GM19043 (cell line): ENCODE data around the gene JAKMIP1.

Experiments used
- ATAC-seq: cut with Tn5 transposase; IDR thresholded peaks from one replicate; pipeline ENCODE4 v1.9.1; 2021; ENCODE audit warnings: low read depth; ENCODE audit not compliant: unreplicated experiment

The JAKMIP1 gene

DNA sequence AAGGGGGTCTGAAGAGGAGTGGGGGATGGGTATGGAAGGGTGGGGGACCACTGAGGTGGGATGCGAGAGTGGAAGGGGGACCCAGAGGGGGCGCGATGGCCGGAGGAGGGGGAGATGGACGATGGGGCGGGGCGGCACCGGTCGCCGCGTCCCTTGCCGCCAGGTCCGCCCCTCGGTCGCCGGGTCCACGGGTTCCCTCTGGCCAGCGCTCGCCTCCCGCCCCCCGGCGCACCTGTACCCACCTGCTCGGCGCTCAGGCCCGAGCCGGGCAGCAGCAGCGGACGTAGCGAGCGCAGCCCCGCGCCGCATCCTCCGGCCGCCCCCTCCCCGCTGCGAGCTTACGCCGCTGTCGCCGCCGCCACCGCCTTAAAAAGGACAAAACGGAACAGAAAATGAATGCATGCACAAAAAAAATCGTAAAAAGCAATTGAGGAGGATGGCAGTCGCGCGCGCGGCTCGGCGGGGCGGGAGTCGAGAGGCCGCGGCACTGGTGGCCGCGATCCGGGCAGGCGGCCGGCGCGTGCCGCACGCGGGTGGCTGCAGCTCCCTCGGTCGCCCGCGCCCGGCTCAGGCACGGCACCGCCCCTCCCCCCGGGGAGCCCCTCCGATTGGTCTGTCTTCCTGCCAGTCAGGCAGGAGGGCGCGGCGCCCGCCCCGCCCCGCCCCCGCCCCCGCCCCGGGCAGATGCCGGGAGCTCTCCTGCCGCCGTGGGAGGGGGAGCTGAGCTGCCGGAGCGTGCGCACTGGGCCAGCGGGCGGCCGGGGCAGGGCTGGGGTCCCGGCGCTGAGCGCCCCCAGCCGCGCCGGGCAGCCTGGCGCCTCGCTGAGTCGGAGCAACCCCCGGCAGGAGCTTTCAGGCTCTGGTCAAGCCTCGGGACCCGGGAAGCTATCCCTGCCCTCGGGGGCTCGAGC is at the start of gene JAKMIP1:
Gene JAKMIP1 (minus strand): TSS at position 539 of the 911 bp plus-strand sequence. CDS start 87,699 bp downstream, outside the sequence.
- ATAC-seq, result peak; percentile 75

GRCh38 chr4:6248394-6248793 is 48.0 kb upstream of the JAKMIP1 start:
- ATAC-seq, result no peak

- no peak for ATAC-seq
These were observed 45.9 kb upstream of the JAKMIP1 start for GRCh38 chr4:6246170-6246634.

GRCh38 chr4:6245246-6246169 is 45.2 kb upstream of the JAKMIP1 start:
- ATAC-seq, result no peak

DNA sequence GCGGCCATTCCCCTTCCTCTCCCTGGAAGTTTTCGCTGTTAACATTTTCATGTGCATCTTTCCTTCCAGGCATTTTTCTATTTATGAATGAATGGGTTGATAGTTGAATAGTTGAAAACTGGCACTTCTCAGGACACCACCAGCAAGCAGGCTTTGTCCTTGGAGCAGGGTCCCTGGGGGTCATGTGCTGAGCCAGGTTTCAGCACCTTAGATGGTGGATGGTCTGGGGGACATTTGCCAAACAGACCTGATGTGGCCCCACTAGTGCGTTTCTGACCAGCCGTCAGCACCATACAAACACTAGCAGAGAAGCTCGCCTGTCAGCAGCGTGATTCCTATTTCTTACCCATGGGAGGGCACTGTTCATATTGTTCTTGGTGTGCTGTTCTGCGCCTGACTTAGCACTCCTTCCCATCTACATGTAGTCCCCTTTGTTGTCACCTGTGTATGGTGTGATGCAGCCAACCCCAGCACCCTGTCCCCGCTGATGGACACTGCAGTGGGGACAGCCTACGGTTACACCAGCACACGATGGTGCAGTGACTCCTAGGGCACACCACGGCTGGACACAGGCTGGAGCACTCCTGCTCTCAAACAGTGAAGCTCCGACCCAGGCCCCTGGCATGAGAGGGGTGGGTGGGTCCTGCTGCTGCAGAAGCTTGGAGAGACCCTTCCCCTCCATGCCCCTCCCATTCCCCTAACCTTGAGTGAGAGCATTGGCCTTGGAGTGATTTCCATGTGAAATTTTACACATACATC is 42.1 kb upstream of the JAKMIP1 start:
- no peak for ATAC-seq

DNA sequence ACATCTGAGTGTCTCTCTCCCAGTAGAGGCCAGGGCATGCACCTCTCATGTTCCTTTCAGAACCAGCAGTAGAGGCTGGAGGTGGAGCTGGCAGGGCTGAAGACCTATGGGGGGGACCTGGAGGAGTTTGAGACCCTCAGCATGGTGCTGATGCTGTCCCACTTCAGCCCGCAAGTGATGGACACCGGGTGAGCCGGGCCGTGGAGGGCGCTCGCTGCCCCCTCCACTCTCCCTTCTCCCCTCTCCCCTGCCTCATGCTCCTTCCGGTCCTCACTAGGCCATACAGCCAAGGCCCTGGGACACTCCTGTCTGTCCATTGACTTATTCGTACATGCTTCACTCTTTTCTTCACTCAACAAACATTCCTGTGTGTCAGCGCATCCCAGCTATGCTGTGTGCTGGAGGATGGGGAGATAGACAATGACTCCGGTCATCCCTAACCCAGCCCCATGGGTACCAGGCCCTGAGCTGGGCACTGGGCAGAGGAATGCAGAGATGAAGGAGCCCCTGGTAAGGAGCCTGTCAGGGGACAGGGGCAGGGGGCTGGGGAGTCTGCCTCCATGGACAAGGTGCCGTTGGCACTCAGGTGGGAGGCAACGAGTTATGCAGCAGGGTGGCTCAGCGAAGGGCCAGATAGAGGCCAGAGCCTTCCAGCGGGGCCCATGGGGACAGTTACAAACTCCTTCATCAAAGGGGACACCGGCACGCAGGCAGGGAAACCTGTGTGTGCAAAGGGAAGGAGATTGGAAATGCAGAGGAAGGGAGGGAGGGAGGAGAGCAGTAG is 40.9 kb upstream of the JAKMIP1 start:
- ATAC-seq, result no peak

DNA sequence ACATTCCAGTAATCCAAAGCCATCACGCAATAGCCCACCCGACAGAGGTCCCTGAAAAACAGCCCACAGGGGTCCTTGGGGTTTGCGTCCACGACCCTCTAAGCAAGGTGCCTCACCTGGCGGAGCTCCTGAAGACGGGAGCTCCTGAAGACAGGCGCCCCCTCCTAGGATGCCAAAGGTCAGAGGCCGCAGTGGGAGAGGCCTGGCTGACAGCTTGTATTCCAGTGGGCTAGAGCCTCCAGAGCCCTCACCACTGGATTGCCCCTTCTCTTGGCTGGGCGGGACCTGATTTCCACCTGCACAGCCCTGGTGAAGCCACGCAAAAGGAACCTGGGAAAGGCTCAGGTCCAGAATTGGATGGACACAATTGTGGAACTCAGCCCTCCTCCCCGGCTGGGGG is 39.6 kb upstream of the JAKMIP1 start:
- ATAC-seq, result no peak

- ATAC-seq, result no peak
These were observed 39.1 kb upstream of the JAKMIP1 start for GRCh38 chr4:6239486-6239885.

- ATAC-seq, result no peak
These were observed 36.6 kb upstream of the JAKMIP1 start for GRCh38 chr4:6236816-6237390.

GRCh38 chr4:6235901-6236640 is 35.7 kb upstream of the JAKMIP1 start:
- ATAC-seq, result no peak

DNA sequence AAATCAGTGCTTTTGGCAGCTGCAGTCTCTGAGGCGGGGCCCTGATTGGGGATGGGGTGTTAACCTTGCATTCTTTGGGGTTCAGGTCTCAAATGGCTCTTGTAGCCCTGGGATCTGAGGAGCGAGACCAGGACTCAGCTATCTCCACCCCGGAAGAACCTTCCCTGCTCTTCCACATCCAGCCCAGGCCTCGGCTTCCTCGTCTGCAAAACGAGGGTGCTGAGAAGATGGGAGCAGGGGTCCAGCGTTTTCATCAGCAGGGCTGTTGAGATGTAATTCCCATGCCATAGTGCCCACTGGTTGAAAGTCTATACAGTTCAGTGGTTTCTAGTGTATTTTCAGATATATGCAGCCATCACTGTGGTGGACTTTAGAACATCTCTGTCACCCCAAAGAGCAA is 34.7 kb upstream of the JAKMIP1 start:
- ATAC-seq, result no peak

DNA sequence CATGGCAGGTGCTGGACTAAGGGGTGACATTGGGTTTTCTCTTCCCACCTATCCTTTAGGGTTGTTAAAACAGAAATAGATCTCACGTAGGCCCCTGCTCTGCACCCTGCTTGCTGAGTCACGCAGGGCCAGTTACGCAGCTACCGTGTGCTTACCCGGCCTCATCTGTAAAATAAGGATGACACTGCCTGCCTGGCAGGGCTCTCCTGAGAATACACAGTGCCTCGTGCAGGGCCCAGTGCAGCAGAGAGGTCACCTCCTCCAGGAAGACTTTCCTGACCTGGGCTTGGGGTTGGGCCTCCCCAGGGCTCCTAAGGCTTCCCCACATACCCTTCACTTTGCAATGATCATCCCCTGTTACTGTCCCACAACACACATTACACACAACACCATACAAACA is 33.6 kb upstream of the JAKMIP1 start:
- no peak for ATAC-seq

DNA sequence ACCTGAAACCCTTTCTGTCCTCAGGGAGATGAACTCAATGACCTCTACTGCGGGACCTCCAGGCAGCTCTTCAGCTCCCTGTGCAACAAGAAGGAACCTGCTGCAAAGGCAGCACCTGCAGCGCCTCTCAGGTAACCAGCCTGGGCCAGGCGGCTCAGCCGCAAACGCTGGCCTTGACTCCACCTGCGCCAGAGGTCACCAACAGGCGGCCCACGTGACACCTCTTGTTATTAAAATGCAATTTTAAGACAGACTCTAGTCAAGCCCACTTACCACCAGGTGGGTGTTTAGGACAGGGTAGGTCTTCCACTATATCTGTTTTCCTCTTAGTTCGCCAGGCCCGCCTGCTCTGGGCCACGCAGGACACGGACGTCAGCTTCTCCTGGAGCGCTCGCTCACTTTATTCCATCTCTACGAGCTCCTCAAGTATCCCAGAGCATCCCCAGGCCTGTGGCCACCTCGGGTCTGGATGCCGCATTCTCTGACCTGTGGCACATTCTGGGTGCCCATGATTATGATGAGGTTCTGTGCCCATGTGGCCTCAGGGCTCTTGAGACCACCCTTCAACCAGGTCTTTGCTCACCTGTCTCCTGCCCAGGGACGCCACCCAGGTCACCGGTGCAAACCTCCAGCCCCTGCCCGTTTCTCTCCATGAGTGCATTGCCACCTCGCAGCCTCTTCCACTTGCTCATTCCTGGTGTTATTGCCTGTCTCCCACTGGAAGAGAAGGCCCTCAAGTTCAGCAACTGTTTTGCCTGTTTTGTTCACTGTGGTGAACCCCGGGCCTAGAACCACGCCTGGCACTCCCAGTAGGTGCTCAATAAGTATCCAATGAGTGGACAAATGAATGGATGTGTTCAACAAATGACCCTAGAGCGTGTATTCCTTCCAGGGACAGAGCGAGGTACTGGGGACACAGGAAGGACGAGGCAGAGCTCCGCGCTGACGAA is 32.8 kb upstream of the JAKMIP1 start:
- no peak for ATAC-seq

DNA sequence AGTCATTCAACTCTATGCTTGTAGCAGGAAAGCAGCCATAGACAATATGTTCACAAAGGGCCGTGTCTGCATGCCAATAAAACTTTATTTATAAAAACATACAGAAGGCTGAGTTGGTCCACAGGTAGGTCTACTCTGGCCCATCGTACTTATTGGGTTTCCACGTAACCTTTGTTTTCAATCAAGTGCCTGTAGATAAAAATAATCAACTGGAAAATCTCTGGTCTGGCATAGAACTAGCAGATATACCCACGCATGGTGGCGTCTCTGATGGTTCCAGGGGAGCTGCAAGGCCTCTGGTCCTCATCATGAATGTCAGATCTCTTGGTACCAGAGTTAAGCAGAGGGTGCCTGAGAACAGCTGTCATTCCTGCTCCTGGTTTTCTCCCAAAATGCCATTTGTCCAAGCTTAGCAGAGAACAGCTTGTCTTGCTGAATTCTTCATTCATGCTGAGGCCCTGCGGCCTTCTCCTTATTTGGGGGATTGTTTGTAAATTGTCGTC is 31.4 kb upstream of the JAKMIP1 start:
- no peak for ATAC-seq

GRCh38 chr4:6230827-6231662 is 30.7 kb upstream of the JAKMIP1 start:
- no peak for ATAC-seq

GRCh38 chr4:6230502-6230785 is 30.1 kb upstream of the JAKMIP1 start:
- ATAC-seq, result no peak
